ENCODE measurements around the gene ALPK3.
A peak's percentile ranks its signal among the peaks of the same experiment; 100 is the strongest.

Gene ALPK3

DNA sequence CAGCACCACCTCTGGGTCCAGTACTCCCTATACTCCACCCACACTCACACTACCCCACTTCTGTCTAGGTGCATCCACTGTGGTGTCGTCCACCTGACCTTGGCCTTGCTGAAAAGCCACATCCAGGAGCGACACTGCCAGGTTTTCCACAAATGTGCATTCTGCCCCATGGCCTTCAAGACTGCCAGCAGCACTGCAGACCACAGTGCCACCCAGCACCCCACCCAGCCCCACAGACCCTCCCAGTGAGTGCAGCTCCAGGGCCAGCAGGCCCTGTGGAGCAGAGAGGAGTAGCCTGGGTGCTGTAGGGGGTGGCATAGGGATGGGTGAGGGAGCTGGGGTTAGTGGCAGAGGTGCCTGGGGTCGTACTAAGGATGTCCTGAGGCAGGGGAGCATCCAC, 19.4 kb upstream of the ALPK3 start:
- no peak for DNase-seq (ENCODE audit: low read depth, low spot score)

DNA sequence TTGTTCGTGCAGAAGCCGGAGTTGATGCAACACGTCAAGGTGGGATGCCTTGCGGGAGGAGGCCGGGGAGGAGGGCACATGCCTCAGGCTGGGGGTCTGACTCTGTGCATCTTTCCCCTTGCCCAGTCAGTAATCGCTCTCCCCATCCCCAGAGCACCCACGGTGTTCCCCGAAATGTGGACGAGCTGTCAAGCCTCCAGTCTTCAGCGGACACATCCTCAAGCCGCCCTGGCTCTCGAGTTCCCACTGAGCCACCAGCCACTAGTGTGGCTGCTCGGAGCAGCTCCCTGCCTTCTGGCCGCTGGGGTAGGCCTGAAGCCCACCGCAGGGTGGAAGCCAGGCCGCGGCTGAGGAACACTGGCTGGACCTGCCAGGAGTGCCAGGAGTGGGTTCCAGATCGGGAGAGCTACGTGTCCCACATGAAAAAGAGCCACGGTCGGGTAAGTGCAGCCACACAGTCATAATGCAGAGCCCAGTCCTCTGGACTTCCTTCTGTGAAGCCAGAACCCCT, 18.7 kb upstream of the ALPK3 start:
- DNase-seq (ENCODE audit: low read depth, low spot score) = no peak

DNA sequence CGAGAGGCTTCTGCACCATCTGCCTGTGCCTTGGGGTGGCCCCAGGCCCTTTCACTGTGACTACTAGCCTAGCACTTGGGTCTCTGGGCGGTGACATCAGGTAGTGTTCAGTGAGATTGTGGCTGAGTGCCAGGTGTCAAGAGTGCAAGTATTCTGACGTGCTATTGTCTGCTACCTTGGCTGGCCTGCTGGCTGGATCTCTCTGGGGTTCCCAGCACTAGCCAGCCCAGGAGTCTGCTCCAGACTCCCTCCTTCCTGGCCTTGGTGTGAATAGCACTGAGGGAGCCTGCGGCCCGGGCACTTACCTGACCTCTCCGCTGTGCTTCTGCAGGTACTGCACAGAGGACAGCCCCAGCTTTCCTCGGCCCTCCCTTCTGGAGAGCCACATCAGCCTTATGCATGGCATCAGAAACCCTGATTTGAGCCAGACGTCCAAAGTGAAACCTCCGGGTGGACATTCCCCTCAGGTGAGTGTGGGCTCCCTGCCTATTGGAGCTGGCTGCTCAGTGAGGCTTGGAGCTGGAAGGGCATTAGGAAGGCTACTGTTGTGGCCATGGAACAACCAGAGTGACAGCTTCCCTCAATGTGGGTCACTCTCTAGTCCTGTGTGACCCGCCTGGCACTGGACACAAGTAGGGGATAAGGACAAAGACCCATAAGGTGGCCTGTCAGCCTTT, 17.5 kb upstream of the ALPK3 start:
- DNase-seq (ENCODE audit: low read depth, low spot score) = no peak

DNA sequence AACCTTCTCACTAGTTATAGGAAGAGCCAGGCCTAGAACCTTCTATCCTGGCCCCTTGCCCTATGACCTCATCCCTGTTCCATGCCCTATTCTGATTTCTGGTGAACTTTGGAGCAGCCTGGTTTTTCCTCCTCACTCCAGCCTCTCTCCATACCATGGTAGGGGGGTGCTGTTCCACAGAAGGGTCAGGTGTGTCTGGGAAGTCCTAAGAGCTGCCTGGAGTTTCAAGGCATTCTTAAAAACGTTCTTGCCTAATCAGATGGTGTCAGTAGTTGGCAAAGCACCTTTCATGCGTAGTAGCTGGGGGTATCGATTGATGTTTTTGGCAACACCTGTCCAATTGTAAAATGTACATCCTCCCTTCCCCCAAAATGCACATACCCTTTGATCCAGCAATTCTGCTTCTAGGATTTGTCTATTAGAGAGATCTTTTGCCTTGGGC, 16.8 kb upstream of the ALPK3 start:
- DNase-seq (ENCODE audit: low read depth, low spot score) = no peak

DNA sequence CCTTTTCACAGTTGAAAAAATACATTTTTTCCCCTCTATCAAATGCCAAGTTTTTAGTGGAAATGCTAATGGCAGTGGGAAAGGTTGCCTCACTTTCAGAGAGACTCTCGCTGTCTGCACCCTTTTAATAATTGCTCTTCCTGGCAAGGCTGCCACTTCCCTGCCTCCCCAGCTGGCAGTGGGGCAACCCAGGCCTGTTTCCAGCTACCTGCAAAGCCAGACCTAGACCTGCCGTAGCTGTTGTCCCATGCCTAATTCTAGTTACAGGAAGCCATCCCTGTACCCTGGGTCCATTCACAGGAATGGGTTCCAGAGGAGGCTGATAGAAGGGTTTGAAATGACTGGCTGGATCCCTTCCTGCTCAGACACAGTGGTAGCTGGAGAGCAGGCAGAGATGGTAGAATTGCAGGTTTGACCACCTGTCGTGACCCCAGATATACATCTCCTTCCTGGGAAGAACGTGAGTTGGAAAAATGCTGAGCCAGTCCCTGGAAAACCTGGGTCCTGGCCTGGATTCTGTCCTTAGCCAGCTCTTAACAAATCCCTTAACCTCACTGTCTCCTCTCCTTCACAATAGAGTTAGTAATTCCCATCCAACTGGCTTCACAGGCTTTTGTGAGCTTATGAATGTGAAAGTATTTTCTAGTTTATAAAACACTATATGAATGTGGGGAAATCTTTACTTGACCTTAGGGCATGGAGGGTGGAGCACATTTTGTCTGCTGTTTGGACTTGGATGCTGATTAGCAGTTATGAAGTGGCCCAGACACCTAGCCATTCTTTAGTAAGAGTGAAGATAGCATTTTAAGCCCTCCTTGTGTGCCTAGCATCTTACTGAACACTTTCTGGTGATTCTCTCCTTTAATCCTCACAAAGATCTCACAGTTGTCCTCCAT, 12.9 kb upstream of the ALPK3 start:
- DNase-seq (ENCODE audit: low read depth, low spot score) = no peak

DNA sequence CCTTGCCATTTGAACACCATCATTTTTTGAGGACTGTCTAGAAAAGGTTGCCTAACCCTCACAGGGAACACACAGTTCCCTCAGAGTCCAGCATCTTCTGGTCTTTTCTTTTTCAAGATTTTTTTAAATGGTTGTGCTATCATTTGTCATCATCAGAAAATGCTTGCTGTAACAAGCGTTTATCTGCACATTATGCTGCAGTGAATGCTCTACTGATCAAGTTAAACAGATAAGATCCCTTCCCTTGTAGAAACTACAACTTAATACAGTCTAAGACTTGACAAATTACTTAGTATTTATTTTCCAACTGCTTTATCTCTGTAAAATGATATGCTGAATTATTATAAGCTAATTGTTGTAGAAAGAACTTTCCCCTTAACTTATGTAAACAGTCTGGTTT, 11.9 kb upstream of the ALPK3 start:
- no peak for DNase-seq (ENCODE audit: low read depth, low spot score)

DNA sequence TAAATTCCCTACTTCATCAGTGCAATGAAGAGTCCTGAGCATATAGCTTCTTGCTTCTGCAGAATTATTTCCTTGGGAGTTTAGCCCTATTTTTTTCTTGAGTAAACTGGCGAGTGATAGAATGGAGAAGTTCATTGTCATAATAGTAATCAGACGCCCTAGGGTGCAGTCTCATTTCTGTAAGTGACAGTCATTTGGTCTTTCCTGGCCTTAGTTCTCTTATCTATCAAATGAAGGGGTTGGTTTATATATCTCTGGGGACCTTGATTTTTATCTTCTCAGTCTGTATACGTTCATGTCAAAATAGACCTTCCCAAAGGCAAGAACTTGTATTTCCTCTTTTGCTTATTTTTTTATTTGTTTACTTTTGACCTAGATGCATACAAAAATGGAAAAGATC, 9.9 kb upstream of the ALPK3 start:
- no peak for DNase-seq (ENCODE audit: low read depth, low spot score)

DNA sequence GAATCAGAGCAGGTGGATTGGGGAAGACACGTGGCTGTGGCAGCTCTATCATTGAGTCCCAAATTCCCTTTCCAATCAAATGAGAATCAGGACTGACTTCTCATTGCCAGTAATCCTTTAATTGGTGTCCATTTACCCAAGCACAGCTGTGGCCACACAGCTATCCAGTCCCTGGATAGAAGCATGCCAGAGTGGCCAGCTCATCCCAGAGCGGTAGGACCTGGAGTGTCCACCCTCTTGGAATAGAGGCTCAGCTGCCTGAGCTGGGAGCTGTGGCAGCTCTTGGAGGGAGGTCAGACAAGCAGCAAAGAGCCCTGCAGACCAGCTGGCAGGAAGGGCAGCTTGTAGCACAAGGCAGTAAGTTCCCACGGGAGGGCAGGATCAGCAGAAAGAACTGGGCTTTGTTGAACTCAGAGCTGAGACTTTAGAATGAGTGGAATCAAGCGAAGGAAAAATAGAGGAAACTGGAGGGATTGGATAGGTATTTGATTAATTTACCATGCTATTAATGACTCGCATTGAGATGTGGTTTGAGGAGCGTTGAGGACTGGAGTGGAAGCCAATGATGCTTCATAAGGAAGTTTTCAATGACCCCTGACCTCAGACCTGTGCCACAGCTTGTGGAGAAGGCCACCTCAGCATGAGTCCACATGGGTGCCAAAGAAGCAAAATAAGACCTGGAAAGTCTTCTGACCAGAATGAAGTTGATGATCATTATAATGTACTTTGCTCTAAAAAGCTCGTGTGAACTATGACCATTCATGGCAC, 6.9 kb upstream of the ALPK3 start:
- no peak for DNase-seq (ENCODE audit: low read depth, low spot score)

DNA sequence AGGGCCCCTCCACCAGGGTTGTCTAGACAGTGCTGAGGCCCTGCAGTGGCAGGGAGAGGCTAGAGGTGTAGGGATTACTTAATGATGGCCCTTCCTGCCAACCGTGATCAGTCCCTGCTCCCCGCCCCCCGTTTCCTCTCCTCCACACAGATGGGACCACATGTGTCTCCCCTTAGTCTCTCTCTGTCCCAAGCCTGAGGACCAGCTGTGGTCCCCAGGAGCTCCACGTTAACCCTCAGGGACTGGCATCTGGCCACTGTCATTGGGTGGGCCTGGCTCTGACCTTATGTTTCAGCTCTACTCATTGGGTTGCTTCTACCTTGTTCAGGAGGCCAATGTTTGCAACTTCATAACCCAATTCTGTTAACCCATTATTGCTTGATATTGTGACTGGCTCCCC, 6.0 kb upstream of the ALPK3 start:
- no peak for DNase-seq (ENCODE audit: low read depth, low spot score)

DNA sequence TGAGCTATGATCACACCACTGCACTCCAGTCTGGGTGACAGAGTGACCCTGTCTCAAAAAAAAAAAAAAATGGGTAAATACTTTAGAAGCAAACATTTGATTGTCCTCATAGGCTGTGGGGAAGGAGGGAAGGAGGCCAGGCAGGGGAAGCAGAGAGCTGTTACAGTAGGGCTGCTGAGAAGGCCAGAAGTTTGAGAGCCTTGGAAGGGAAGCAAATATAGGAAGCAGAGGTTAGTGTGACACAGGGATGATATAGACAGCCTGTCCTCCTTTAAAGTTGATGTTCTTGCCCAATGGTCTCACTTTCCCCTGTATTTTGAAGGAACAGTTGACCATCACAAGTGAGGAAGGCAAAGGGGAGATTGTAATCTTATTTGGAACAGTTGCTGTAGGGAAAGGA, 5.3 kb upstream of the ALPK3 start:
- no peak for DNase-seq (ENCODE audit: low read depth, low spot score)

DNA sequence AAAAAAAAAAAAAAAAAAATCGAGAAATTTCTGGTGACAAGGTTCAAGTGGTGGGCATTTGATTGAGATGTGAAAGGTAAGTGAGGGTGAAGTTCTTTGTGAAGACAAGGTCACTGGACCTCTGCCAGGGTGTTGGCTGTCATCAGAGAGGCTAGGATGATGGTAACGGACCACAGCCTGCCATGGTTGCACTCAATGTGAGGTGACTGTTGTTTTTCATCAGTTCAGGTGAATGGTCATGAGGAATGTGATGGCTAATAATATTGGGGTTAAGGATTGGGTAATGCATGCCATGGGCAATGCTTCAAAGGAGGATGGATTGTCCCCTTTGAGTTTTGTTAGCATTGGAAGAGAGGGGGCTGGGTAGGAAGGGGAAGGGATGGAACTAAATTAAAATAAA, 4.3 kb upstream of the ALPK3 start:
- no peak for DNase-seq (ENCODE audit: low read depth, low spot score)

DNA sequence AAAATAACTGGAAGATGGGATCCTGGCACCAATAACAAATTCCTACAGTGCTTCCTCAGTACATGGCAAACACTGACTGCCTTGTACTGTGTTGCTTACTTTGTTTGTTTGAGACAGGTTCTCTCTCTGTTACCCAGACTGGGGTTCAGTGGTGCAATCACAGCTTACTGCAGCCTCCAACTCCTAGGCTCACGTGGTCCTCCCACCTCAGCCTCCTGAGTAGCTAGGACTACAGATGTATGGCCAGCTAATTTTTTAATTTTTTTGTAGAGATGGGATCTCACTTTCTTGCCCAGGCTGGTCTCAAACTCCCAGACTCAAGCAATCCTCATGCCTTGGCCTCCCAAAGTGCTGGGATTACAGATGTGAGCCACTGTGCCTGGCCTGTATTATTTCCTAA, 3.7 kb upstream of the ALPK3 start:
- no peak for DNase-seq (ENCODE audit: low read depth, low spot score)

DNA sequence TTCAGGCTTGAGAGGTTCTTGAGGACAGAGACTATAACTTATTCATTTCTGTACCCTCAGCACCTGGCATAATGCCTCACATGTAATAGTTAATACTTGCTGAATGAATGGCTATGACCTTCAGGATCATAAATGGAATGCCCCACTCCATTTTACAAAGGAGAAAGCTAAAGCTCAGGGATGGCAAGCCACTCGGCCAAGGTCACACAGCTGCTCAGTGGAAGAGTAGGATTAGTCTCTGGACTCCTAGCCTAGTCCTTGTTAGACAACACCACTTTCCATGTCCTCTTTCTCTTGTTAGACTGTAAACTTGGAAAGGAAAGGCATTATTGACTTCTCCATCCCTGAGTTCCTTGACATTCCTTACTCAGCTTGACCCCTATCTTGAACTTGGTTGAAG, 3.2 kb upstream of the ALPK3 start:
- no peak for DNase-seq (ENCODE audit: low read depth, low spot score)

DNA sequence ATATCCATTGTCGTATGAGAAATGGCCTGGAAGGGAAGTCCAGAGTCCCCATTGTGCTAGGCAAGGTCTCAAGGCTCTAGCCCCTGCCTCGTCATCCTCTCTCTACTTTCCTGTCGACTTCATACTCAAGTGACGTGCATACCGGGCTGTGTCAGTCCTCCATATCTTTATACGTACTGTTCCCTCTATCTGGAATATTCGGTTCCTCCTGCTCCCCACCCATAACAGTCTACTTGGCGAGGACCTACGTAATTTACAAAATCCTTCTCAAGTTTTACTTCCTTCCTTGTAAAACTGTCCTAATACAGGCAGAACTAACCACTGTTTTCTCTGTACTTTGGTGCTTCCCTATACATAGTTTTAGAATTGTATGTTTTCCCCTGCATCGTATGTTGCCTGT, 2.2 kb upstream of the ALPK3 start:
- DNase-seq (ENCODE audit: low read depth, low spot score) = no peak

DNA sequence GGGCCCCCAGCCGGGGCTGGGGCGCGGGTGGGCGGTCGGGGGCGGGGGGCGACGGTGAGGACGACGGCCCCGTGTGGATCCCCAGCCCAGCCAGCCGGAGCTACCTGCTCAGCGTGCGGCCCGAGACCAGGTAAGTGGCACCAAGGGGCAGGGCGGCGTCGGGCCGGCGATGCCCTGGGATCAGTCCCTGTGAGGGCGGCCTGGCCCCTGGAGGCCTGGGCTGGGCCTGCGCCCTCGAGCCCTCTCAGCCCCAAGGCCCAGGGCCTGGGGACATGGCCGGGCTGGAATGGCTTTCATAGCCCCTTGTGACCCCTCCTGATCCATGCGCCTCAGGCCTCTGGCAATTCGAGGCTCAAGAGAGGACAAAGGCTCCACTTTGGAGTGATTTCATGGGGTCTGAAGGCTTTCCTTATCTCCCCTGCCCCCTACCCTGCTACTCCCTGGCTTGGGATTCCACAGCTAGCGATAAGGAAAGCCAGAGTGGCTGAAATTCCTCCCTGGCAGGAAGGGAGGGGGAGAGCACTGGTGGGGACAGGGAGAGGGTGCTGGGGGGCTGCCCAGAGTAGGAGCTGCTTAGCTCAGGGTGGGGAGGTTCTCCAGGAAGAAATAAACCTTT, 418 bp downstream of the ALPK3 start:
- DNase-seq (ENCODE audit: low read depth, low spot score) = no peak

DNA sequence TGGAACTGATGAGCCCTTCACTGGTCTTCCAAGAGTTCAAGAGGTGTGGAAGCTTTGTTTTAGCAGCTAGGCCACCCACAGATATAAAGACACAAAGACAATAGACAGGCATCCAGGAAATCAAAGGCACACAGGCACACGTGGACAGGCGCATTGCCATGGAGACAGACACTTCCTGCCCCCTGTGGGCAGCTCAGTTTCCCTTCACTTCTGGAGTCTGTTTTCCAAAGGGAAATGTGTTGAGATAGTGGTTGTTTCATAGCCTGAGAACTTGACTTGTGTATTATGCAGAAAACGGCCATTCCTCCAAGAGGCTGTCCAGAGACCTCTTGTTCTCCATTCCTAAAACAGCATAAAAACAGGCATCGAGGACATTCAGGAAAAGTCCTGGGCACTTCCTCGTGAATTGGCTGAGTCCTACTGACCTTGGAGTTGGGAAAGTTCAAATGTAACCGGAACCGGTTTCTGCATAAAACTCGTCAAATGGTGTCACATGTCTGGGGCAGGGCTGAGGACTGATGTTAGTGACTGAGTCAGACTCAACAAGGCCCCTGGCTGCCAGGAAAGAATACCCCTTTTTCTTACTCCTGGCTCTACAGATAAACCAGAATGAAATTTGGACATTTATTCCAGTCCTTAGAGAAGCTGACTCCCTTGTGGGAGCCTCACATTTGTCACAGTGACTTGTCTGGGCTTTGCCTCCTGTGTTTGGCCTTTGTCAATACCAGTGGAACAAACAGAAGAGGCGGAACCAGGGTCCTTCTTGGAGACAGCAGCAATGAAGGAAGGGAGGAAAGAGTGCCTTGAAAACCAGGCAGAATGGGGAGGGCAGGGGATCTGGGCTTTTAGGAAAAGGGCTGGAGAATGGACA, 1.3 kb downstream of the ALPK3 start:
- DNase-seq (ENCODE audit: low read depth, low spot score) = peak; percentile 77

DNA sequence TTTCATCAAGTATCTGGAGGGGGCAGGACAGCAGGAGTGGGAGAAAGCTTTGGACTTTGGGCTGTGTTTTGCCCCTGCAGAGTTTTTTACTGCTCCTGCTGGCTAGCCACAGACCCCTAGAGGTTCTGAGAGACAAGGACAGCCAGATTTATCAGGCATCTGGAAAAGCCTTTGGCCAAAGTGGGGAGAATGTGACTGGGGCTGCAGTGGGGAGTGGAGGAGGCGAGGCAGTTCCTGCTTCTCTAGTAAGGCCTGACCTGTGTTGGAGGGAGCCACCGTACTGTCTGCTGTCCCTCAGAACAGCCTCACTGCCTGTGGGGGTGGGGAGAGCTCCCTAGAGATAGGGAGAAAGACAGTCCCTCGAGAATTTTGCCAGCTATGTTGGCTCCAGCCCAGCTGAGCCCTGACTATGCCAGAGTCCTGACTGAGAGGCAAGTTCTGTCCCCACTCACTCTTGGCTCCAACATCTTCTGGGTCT, 2.2 kb downstream of the ALPK3 start:
- no peak for DNase-seq (ENCODE audit: low read depth, low spot score)

DNA sequence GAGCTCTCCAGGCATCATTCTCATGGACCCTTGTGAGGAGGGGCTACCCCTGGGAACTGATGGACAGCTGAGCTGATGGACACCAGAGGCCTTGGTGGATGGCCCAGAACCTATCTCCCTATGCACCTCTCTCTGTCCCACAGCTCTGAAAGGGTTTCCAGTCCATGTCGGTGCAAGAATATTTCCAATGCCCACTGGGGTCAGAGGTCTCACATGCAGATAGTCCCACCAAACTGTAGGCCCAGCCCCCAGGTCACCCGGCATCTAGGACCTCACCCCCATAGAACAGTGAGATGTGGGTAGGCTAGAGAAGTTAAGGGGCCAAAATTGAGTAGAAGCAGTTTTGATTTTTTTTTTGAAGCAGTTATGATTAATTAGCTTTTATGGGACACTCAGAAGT, 2.6 kb downstream of the ALPK3 start:
- DNase-seq (ENCODE audit: low read depth, low spot score) = no peak

DNA sequence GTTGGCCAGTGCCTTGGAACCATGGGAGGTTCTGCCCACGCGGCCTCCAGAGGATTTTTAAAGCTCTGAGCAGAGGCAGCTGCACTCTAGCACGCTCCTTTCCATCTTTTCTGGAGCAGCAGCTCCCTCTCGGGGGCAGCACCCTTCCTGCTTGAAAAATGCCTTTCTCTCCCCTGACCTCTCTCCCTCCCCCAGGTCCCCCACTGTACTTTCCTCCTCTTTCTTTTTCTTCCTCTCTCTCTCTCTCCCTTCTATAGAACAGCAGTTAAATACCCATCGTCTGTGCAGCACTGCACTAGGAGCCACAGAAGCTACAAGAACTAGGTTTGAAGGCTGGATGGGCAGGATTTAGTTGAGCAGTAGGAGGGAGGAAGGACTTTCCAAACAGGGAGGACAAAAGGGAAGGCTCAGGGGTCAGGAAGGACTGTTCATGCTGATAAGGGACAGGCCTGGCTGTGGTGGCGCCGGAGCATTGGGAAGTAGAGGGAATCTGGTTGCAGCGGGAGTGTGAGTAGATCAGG, 4.4 kb downstream of the ALPK3 start:
- DNase-seq (ENCODE audit: low read depth, low spot score) = no peak

DNA sequence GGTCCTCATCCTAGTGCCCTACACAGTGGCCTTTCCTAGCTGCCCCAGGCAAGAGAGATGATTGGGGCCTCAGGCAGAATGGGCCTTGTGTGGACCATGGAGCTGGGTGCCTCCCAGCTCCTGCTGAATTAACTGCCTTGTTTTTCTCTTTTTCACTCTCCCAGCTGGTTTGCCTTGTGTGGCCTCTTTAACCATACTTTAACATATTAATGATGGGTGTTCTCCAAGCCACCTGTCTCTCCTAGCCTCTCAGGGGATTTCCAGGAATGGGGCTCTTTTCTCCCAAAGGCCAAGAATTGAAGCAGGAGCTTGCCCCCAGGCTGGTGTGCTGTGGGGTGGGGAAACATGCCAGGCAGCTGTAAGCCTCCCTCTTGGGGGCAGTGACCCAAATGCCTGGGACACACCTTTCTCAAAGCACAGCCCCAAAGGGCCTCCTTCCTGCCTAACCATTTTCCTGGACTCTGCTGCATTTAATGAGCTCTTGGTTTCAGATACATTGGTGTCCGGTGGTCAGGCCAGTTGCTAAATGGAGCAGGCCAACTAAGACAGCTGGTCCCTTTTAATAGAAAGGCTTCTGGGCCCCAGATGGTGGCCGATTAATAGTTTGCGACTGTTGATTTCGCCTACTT, 5.6 kb downstream of the ALPK3 start:
- no peak for DNase-seq (ENCODE audit: low read depth, low spot score)

Data from iPS DF 19.7 (cell line).